Astrocyte (in vitro differentiated cells and primary cell): ENCODE measurements around the gene TSPEAR. TPM values are rescaled to one million over a fixed set of nuclear protein-coding genes. Genes with fewer than 3 reads are reported as not detected.

Experiments
- DNase-seq: peaks from one replicate; pipeline ENCODE4 v3.0.0-alpha.2; 2010; ENCODE audit warnings: low read depth
- FAIRE-seq: peaks from 2 replicates; lab custom pipeline; 2011; peaks lifted over from hg19 to GRCh38; lab: Jason Lieb, UNC
- H2AFZ ChIP-seq: 2 replicates; pipeline ENCODE4 v1.6.0; 2012; ENCODE audit warnings: low read depth, low read length, inconsistent platforms
- H3K27ac ChIP-seq: 2 replicates; pipeline ENCODE4 v1.5.1; 2011; ENCODE audit warnings: low read depth, low read length, inconsistent platforms
- H3K27me3 ChIP-seq: 2 replicates; pipeline ENCODE4 v1.6.0; 2011; ENCODE audit warnings: low read length, inconsistent platforms; ENCODE audit not compliant: insufficient read depth
- H3K36me3 ChIP-seq: 2 replicates; pipeline ENCODE4 v1.5.1; 2011; ENCODE audit warnings: low read length, inconsistent platforms; ENCODE audit not compliant: insufficient read depth
- H3K4me1 ChIP-seq: 2 replicates; pipeline ENCODE4 v1.5.1; 2011; ENCODE audit warnings: low read length, inconsistent platforms; ENCODE audit not compliant: insufficient read depth
- H3K4me2 ChIP-seq: 2 replicates; pipeline ENCODE4 v1.6.0; 2012; ENCODE audit warnings: low read length, inconsistent platforms
- H3K4me3 ChIP-seq: 2 replicates; pipeline ENCODE4 v1.5.1; 2011; ENCODE audit warnings: low read depth, mild to moderate bottlenecking, low read length, inconsistent platforms; ENCODE audit not compliant: insufficient read depth
- H3K79me2 ChIP-seq: 2 replicates; pipeline ENCODE4 v1.6.0; 2012; ENCODE audit warnings: mild to moderate bottlenecking, low read length, inconsistent platforms; ENCODE audit not compliant: insufficient read depth
- H3K9ac ChIP-seq: 2 replicates; pipeline ENCODE4 v1.6.0; 2012; ENCODE audit warnings: mild to moderate bottlenecking, low read length, inconsistent platforms
- H3K9me3 ChIP-seq: 2 replicates; pipeline ENCODE4 v1.5.1; 2012; ENCODE audit warnings: low read depth, mild to moderate bottlenecking, low read length, inconsistent platforms; ENCODE audit not compliant: insufficient read depth
- H4K20me1 ChIP-seq: 2 replicates; pipeline ENCODE4 v1.6.0; 2012; ENCODE audit warnings: low read length, inconsistent platforms; ENCODE audit not compliant: insufficient read depth
- H3K27ac Mint-ChIP-seq: one replicate; pipeline ENCODE4 v1.8.0; 2021; ENCODE audit warnings: mild to moderate bottlenecking, mixed read lengths; ENCODE audit not compliant: unreplicated experiment
- H3K27me3 Mint-ChIP-seq: one replicate; pipeline ENCODE4 v1.8.0; 2021; ENCODE audit warnings: low read depth, mixed read lengths; ENCODE audit not compliant: unreplicated experiment
- H3K36me3 Mint-ChIP-seq: one replicate; pipeline ENCODE4 v1.8.0; 2021; ENCODE audit warnings: low read depth, mixed read lengths; ENCODE audit not compliant: unreplicated experiment
- H3K4me1 Mint-ChIP-seq: one replicate; pipeline ENCODE4 v1.8.0; 2021; ENCODE audit warnings: low read depth, mixed read lengths; ENCODE audit not compliant: unreplicated experiment
- H3K4me3 Mint-ChIP-seq: one replicate; pipeline ENCODE4 v1.8.0; 2021; ENCODE audit warnings: mild to moderate bottlenecking, moderate library complexity, mixed read lengths; ENCODE audit not compliant: unreplicated experiment
- H3K9me3 Mint-ChIP-seq: one replicate; pipeline ENCODE4 v1.8.0; 2021; ENCODE audit warnings: mild to moderate bottlenecking, mixed read lengths; ENCODE audit not compliant: unreplicated experiment
- CTCF ChIP-seq: IDR thresholded peaks from 2 replicates; pipeline ENCODE4 v1.5.1; 2011; ENCODE audit warnings: low read depth, mild to moderate bottlenecking, inconsistent platforms, low read length, moderate library complexity; ENCODE audit not compliant: insufficient read depth
- EZH2 ChIP-seq: IDR thresholded peaks from 2 replicates; pipeline ENCODE4 v1.6.1; 2012; ENCODE audit warnings: mild to moderate bottlenecking, low read length, inconsistent platforms; ENCODE audit not compliant: insufficient read depth
- total RNA-seq: library from RNA; stranded (reverse); gene quantifications from 2 replicates; pipeline ENCODE4 v1.2.1, GENCODE V29; 2021

The TSPEAR gene
- total RNA-seq, 1 donor from 2014 or later, result not detected

GRCh38 chr21:44732263-44732662 is 20.9 kb upstream of the TSPEAR start:
- no peak for FAIRE-seq
- Mint-ChIP-seq H3K4me3 (no peak overlapping the region), H3K27ac (no peak overlapping the region), H3K36me3 (peaks cover 2% of the 10 kb centered on the region), H3K9me3 (peaks cover 7% of the 10 kb centered on the region), H3K27me3 (peaks cover 60% of the 10 kb centered on the region), H3K4me1 (peaks cover 5% of the 10 kb centered on the region)
- no peak overlapping the region for H3K27ac ChIP-seq
- H2AFZ ChIP-seq, result no peak overlapping the region
- no peak overlapping the region for H3K9ac ChIP-seq
- DNase-seq, result no peak
- TF ChIP-seq CTCF (no peak), EZH2 (no peak)
- no peaks in the 10 kb centered on the region for H3K27me3 ChIP-seq
- no peaks in the 10 kb centered on the region for H3K79me2 ChIP-seq
- H4K20me1 ChIP-seq, result no peaks in the 10 kb centered on the region
- peaks cover 14% of the 10 kb centered on the region for H3K9me3 ChIP-seq
- no peak overlapping the region for H3K4me2 ChIP-seq
- H3K4me3 ChIP-seq, result no peak overlapping the region
- no peaks in the 10 kb centered on the region for H3K4me1 ChIP-seq
- no peaks in the 10 kb centered on the region for H3K36me3 ChIP-seq

GRCh38 chr21:44730951-44731579 is 19.7 kb upstream of the TSPEAR start:
- Histone ChIP-seq H4K20me1 (no peaks in the 10 kb centered on the region), H2AFZ (no peak overlapping the region), H3K9me3 (peaks cover 6% of the 10 kb centered on the region), H3K36me3 (no peaks in the 10 kb centered on the region), H3K27ac (no peak overlapping the region), H3K9ac (no peak overlapping the region), H3K79me2 (no peaks in the 10 kb centered on the region), H3K27me3 (peaks cover 2% of the 10 kb centered on the region), H3K4me3 (no peak overlapping the region), H3K4me1 (no peaks in the 10 kb centered on the region), H3K4me2 (no peak overlapping the region)
- DNase-seq, result no peak
- Mint-ChIP-seq H3K9me3 (peaks cover 4% of the 10 kb centered on the region), H3K36me3 (peaks cover 1% of the 10 kb centered on the region), H3K4me1 (peaks cover 5% of the 10 kb centered on the region), H3K27me3 (peaks cover 62% of the 10 kb centered on the region), H3K27ac (no peak overlapping the region), H3K4me3 (no peak overlapping the region)
- no peak for TF ChIP-seq EZH2
- TF ChIP-seq CTCF, result no peak
- no peak for FAIRE-seq

- no peak for TF ChIP-seq EZH2
- TF ChIP-seq CTCF, result no peak
- Mint-ChIP-seq H3K36me3 (no peaks in the 10 kb centered on the region), H3K4me3 (no peak overlapping the region), H3K9me3 (peaks cover 3% of the 10 kb centered on the region), H3K27me3 (peaks cover 63% of the 10 kb centered on the region), H3K4me1 (peaks cover 2% of the 10 kb centered on the region), H3K27ac (no peak overlapping the region)
- Histone ChIP-seq H3K4me3 (no peak overlapping the region), H2AFZ (no peak overlapping the region), H4K20me1 (no peaks in the 10 kb centered on the region), H3K27me3 (peaks cover 5% of the 10 kb centered on the region), H3K9me3 (peaks cover 5% of the 10 kb centered on the region), H3K9ac (no peak overlapping the region), H3K36me3 (no peaks in the 10 kb centered on the region), H3K4me2 (no peak overlapping the region), H3K79me2 (no peaks in the 10 kb centered on the region), H3K4me1 (no peaks in the 10 kb centered on the region), H3K27ac (no peak overlapping the region)
- DNase-seq (no peak), FAIRE-seq (no peak)
These were observed 18.6 kb upstream of the TSPEAR start for GRCh38 chr21:44730028-44730395.
